HG03175 (cell line): ENCODE results near the gene PLXNA2.

Experiments
- ATAC-seq: cut with Tn5 transposase; IDR thresholded peaks from one replicate; pipeline ENCODE4 v1.9.1; 2021; ENCODE audit warnings: mild to moderate bottlenecking, moderate library complexity; ENCODE audit not compliant: unreplicated experiment

PLXNA2 gene

DNA sequence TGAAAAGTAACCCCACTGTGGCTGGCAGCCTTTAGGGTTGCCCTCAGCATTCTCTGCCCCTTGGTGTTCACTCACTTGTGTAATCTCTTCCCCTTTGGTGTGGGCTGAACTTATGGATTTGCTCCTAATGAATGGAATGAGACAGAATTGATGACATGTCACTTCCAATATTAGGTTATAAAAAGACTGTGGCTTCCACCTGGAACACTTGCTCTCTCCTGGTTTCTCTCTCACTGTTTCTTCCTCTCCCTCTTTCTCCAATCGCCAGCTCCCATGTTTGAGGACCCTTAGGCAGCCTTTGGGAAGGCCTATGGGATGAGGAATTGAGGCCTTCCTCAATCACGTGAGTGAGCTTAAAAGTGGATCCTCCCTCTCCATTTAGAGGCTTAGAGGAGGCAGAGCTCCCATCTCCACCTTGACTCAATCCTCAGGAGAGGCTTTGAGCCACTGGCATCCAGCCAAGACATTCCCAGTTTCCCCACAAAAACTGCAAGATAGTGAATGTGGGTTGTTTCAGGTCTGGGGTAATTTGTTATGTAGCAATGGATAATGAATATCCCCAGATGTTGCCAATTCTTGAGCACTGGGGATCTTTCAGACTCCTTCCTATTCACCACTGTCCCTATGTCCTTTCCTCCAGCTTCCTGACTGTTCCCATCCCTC, 237.8 kb downstream of the PLXNA2 start:
- no peak for ATAC-seq

DNA sequence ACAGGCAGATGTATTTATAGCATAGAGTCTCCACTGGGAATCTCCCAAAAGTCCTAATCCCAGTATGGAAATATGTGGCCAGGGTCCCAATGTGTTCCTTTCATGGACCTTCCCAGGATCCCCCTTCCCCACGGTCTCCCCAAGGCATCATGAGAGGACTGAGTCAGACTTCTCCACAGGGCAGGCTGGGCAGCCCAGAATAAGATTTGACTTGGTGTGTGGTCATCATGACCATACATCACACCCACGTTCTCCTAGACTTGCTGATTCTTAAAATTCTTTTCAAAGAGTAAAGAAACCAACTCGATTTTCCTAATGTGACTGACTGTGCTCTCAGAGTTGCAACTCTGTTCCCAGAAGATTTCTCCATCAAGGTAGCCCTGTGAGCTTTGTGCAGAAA, 239.3 kb downstream of the PLXNA2 start:
- ATAC-seq: no peak

- ATAC-seq: no peak
Observed at GRCh38 chr1:208003241-208003640, 240.9 kb downstream of the PLXNA2 start.

GRCh38 chr1:208002672-208003071, 241.5 kb downstream of the PLXNA2 start:
- no peak for ATAC-seq

GRCh38 chr1:208002078-208002477, 242.1 kb downstream of the PLXNA2 start:
- ATAC-seq: no peak

- no peak for ATAC-seq
Observed at GRCh38 chr1:208000504-208000903, 243.7 kb downstream of the PLXNA2 start.

DNA sequence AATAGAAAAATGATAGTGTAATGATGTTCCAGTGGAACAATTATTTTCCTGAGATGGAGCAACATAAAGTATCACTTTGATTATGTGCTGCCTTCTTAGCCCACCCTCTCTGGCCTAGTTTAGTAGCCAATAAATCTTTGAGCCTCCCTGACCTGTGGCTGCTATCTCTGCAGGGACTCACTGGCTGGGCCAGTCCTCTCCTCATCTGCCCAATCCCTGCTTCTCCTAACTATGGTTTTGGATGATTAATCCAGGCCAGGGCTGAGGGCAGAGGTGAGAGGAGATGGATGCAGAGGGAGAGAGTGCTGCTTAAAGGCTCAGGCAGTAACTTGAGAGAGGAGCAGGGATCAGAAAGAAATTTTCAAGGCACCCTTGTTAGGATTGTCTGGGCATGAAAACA, 244.2 kb downstream of the PLXNA2 start:
- no peak for ATAC-seq

- ATAC-seq: no peak
Observed at GRCh38 chr1:207999274-207999915, 244.8 kb downstream of the PLXNA2 start.

DNA sequence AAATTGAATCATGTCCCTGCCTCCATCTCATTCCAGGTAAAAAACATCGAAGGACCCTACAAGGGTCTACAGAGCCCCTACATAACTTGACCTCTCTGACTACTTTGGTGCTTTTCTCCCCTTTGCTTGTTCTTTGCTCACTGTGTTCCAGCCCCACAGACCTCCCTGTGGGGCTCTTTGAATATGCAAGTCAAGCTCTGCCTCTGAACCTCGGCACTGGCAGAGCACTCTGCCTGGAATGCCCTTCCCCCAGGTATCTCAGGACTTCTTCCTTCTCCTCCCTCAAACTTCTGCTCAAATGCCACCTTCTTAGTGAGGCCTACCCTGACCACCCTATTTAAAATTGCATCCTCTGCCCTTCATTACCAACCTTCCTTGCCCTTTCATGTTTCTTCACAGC, 245.5 kb downstream of the PLXNA2 start:
- ATAC-seq: no peak

- peak; percentile 84 for ATAC-seq
Observed at GRCh38 chr1:207997486-207998268, 246.5 kb downstream of the PLXNA2 start.

DNA sequence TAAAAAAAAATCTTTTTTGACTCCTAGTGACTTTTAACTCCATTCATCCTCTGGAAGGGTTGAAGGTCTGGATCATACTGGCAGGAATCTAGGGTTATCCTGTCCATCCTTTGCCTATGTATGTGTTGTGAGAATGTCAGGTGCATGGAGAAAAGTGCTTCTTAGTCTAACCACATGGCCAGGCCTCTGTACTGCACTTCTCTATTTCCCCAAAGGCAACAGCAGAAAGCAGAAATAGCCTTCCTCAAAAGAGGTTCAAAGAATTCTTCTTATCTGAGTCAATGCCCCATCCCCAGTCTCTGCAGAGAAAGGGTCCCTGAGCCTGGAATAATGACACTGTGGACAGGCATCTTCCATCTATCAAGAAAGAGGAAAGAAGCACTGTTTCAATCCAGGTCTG, 247.5 kb downstream of the PLXNA2 start:
- ATAC-seq: no peak

DNA sequence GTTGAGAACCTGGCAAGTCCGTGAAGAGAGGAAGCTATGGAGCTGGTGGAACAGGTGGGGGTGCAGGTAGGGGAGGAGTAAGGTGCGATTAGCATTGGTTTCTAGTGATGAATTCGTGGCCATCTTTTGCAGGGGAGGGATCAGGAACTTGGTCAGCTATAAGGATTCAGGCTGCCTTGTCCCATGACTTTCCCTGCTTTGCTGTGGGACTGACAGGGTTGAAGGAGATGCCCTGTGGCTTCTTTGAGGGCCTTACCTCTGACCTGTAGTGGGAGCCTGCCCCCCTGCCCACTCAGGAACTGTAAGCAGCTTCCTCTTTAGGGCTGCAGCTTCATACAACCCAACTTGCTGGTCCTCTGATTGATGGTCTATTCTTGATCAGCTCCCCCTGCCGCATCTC, 248.6 kb downstream of the PLXNA2 start:
- ATAC-seq: no peak

GRCh38 chr1:207993477-207994445, 250.4 kb downstream of the PLXNA2 start:
- no peak for ATAC-seq

DNA sequence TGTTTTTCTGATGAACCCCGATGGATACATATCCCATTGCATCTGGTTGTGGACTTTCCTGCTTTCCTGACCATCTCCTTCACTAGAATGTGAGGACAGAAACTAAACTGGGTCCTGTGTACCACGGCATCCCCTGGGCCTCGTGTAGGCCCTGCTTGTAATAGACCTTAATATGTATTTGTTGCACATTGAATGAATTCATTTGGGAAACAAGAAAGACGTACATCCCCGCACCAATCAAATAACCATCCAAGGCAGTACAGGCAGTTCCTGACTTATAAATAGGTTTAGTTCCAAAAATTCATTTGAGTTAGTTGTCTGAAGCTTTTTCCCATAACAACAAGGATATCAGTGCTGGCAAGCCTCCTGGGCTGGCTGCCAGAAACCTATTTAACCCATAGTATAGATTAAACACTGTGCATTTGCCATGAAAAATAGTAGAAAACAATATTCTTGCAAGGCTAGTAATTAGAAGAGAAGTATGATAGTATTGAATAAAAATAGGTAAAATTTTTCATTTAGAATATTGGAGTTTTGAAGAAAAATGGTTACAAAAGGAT, 251.4 kb downstream of the PLXNA2 start:
- no peak for ATAC-seq

DNA sequence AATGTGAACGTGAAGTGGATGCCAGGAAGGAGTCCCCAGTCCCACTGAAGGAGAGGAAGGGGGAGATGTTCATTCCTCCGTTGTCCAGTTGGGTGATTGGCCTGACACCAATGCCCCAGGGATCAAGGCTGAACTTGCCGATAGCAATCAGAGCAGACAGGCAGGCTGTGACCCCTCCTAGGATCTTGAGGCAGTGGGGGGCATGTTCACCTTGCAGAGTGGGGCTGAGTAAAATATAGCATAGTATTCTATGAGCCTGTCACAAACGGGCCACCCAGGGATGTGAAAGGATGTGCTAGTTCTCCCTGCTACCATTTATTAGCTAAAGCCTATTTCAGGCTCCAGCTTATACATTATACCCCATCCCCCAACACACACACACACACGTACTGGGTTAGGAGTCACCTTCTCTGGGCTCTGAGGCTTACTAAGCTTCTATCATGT, 252.6 kb downstream of the PLXNA2 start:
- no peak for ATAC-seq

GRCh38 chr1:207990876-207991582, 253.2 kb downstream of the PLXNA2 start:
- ATAC-seq: no peak

- ATAC-seq: no peak
Observed at GRCh38 chr1:207990455-207990854, 253.7 kb downstream of the PLXNA2 start.

DNA sequence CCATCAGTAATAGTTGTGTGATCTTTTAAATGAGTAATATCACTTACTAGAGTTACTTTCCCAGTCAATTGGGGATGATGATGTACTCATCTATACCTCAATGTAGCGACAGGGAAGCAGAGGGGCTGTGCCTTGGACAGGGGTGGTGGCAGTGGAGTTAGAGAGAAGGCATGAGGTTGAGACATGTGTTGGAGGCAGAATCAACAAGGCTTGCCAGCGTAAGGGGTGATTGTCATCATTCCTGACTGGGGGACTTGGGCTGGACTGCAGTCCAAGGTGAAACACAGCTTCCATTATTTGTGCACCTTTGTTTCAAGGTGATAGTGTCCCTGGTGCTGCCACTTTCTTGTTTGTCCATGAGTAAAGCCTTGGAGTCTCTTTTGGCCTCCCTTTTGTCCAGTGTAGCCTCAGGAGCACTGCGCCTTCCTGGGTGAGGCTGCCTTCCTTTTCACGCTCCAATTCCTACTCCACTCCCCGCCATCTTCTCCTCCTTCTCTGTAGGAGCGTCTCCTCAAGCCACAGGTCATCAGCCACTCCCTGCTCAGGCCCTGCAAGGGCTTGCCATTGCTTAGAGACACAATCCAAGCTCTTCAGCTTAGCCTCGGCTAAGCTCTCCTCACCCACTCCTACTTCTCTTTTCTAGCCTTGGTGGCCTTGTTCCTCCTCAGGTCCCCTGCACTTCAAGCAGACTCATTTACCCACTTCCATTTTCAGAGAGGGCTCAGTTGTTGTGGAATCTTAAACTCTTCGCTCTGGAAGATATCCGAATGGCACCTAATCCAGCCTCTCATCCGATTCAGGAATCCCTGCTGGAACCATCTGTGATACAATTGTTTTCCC, 255.6 kb downstream of the PLXNA2 start:
- no peak for ATAC-seq

DNA sequence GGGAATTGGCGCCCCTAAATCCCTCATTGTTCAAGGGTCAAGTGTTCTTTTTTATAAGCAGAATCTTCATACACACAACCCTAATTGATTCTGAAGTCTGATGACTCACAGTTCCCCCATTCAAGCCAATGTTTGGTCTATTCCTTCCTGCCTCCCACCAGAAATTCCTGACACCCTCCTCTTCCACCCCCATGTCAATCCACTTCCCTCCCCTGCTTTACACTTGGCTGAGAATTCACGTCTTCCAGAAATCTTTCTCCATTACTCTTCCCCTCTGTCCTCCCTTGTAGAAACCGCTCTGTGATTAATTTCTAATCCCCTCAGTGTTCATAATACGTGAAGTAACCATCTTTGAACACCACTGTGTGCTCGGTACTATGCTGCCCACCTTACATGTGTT, 257.0 kb downstream of the PLXNA2 start:
- no peak for ATAC-seq
